ENCODE measurements around the gene DPYSL5. TPM values are rescaled to one million over a fixed set of nuclear protein-coding genes. Genes with fewer than 3 reads are reported as not detected.
"Not testable (repeated sequence)": the region's sequence is repeated elsewhere in the genome, so short reads cannot be mapped to it uniquely, and the experiment has no call there.

Gene DPYSL5
- polyA plus RNA-seq, 2 of the 4 experiments (the other 2 are of a cell fraction), result 2.5 to 8.2 TPM

- H3K4me2 ChIP-seq, result no peak overlapping the region
- no peak overlapping the region for H3K27ac ChIP-seq
- ChIA-PET POLR2A (no interaction called here), CTCF (interaction anchor here (0.9 to 11.5 kb wide), 4 partner anchors 10 to 72 kb away, joined by 3 to 75 read pairs (median 8); no protein-coding TSS in a partner anchor)
- DNase-seq (ENCODE audit: low read depth in 1 of 2, low spot score in 1 of 2), result no peak
- H3K4me3 ChIP-seq, result no peak overlapping the region
- peaks cover under 1% of the 10 kb centered on the region; the same call in 1 of the 3 replicates for H3K4me1 ChIP-seq
- no peak for FAIRE-seq
- no peak for ATAC-seq
- TF ChIP-seq RFX5 (IDR thresholded peaks at IDR 0.05), result no peak
- TF ChIP-seq NPAS2 (CRISPR knock-in tag; IDR thresholded peaks at IDR 0.05; ENCODE audit: borderline replicate concordance), result no peak
- TF ChIP-seq MYC (IDR thresholded peaks at IDR 0.05; ENCODE audit: borderline replicate concordance, low read length), result no peak
- no peak for TF ChIP-seq E2F6 (IDR thresholded peaks at IDR 0.05; ENCODE audit: borderline replicate concordance, low read depth)
- TF ChIP-seq EHF (CRISPR knock-in tag; IDR thresholded peaks at IDR 0.05), result no peak
- no peak for TF ChIP-seq CHD4 (IDR thresholded peaks at IDR 0.05; ENCODE audit: borderline replicate concordance)
- no peak for TF ChIP-seq CEBPB (IDR thresholded peaks at IDR 0.05)
- 71% methylated on average over 5 of the region's 5 CpGs for WGBS (ENCODE audit: missing lambda C conversion rate)
- no peaks in the 10 kb centered on the region for H3K9me3 ChIP-seq
These were observed 69.4 kb downstream of the DPYSL5 start for GRCh38 chr2:26917135-26917836.

- ATAC-seq (no peak), FAIRE-seq (no peak), DNase-seq (ENCODE audit: low read depth in 1 of 2, low spot score in 1 of 2) (no peak)
- TF ChIP-seq CEBPB (IDR thresholded peaks at IDR 0.05) (no peak), FOXS1 (CRISPR knock-in tag; IDR thresholded peaks at IDR 0.05) (no peak), CBX8 (IDR thresholded peaks at IDR 0.05) (no peak), HOXB5 (CRISPR knock-in tag; IDR thresholded peaks at IDR 0.05) (no peak), MYC (IDR thresholded peaks at IDR 0.05; ENCODE audit: borderline replicate concordance, low read length) (no peak), HES2 (IDR thresholded peaks at IDR 0.05) (no peak), HDAC2 (IDR thresholded peaks at IDR 0.05) (no peak), SREBF2 (IDR thresholded peaks at IDR 0.05) (no peak), ELK1 (IDR thresholded peaks at IDR 0.05; ENCODE audit: low read depth, low read length) (no peak), ESRRA (IDR thresholded peaks at IDR 0.05; ENCODE audit: borderline replicate concordance, low read length) (no peak)
- 93% methylated on average over 5 of the region's 5 CpGs for WGBS (ENCODE audit: missing lambda C conversion rate)
- peaks cover 7% of the 10 kb centered on the region; the same call in 1 of the 3 replicates for H3K4me1 ChIP-seq
- ChIA-PET CTCF (interaction anchor here (1.2 to 4.5 kb wide), 10 partner anchors 13 to 135 kb away, joined by 5 to 146 read pairs (median 14); partner anchors contain the start of genes CENPA and DPYSL5), POLR2A (no interaction called here)
- H3K4me3 ChIP-seq, result no peak overlapping the region
- H3K4me2 ChIP-seq, result no peak overlapping the region
- no peaks in the 10 kb centered on the region for H3K9me3 ChIP-seq
- H3K27ac ChIP-seq, result no peak overlapping the region
These were observed 73.4 kb downstream of the DPYSL5 start for GRCh38 chr2:26921323-26921722.

GRCh38 chr2:26922405-26923188 lies 74.7 kb downstream of the DPYSL5 start:
- WGBS (ENCODE audit: missing lambda C conversion rate), result 13% methylated on average over 8 of the region's 8 CpGs
- no peak for TF ChIP-seq KDM1A (IDR thresholded peaks at IDR 0.05; ENCODE audit: low read depth)
- 0 out of 2 replicates have a peak, but pooled peaks have one; percentile 24 for TF ChIP-seq MAX (IDR thresholded peaks at IDR 0.05)
- TF ChIP-seq RAD21 (conservative IDR thresholded peaks at IDR 0.05 in 1 of 2, IDR thresholded peaks at IDR 0.05 in 1 of 2), result peak; percentile 62 to 69
- peak; percentile 65 for TF ChIP-seq CTCF (IDR thresholded peaks at IDR 0.05)
- TF ChIP-seq SMC3 (IDR thresholded peaks at IDR 0.05), result peak; percentile 65
- no peak for TF ChIP-seq MAZ (IDR thresholded peaks at IDR 0.05; ENCODE audit: borderline replicate concordance, low read depth, low read length)
- peak overlapping the region; percentile 60 for H3K4me2 ChIP-seq
- ChIA-PET POLR2A (interaction anchor here (1.1 kb wide), 1 partner anchor 76 kb away, joined by 5 read pairs; no protein-coding TSS in a partner anchor), CTCF (interaction anchor here (0.7 to 4.5 kb wide), 35 partner anchors 9 to 324 kb away, joined by 3 to 146 read pairs (median 5); partner anchors contain the start of genes ABHD1, CENPA and DPYSL5)
- FAIRE-seq (no peak), ATAC-seq (peak; percentile 93 to 99), DNase-seq (ENCODE audit: low read depth in 1 of 2, low spot score in 1 of 2) (peak; percentile 68 to 93)
- H3K4me3 ChIP-seq, result no peak overlapping the region
- no peaks in the 10 kb centered on the region for H3K9me3 ChIP-seq
- peaks cover 7% of the 10 kb centered on the region; the same call in 1 of the 3 replicates for H3K4me1 ChIP-seq
- H3K27ac ChIP-seq, result no peak overlapping the region

- peak overlapping the region; percentile 60; the same call in 1 of the 3 replicates for H3K4me2 ChIP-seq
- not testable (repeated sequence) for H3K9me3 ChIP-seq; DNase-seq (ENCODE audit: low read depth in 1 of 2, low spot score in 1 of 2); H3K27ac ChIP-seq; ATAC-seq; H3K4me1 ChIP-seq; FAIRE-seq; H3K4me3 ChIP-seq
- 16% methylated on average over 1 of the region's 1 CpG for WGBS (ENCODE audit: missing lambda C conversion rate)
- POLR2A ChIA-PET, result interaction anchor here (1.1 kb wide), 1 partner anchor 77 kb away, joined by 5 read pairs; no protein-coding TSS in a partner anchor
- CTCF ChIA-PET, result interaction anchor here (0.8 to 4.5 kb wide), 29 partner anchors 9 to 324 kb away, joined by 3 to 146 read pairs (median 5); partner anchors contain the start of genes ABHD1, CENPA and DPYSL5
These were observed 75.2 kb downstream of the DPYSL5 start for GRCh38 chr2:26923189-26923466.

Data from A549 (cell line).